Peyer's patch (tissue), 4 donors: ENCODE data around the gene EDA. TPM values are rescaled to one million over a fixed set of nuclear protein-coding genes. Genes with fewer than 3 reads are reported as not detected.
A peak's percentile ranks its signal among the peaks of the same experiment; 100 is the strongest.

Source experiments
- DNase-seq, 3 donors: peaks; one replicate each; pipeline ENCODE4 v3.0.0-alpha.2; 2017 to 2019
- H3K27ac ChIP-seq, 4 donors: fragments of 200-600 bp; sonication (generic); one replicate each; pipeline ENCODE4 v1.5.1; 2016 to 2019
- H3K27me3 ChIP-seq, 2 donors: fragments of 200-600 bp; sonication (generic); one replicate each; pipeline ENCODE4 v1.5.1; 2019
- H3K36me3 ChIP-seq, 3 donors: fragments of 200-600 bp; sonication (generic); one replicate each; pipeline ENCODE4 v1.5.1; 2016 to 2019
- H3K4me1 ChIP-seq, 4 donors: fragments of 200-600 bp; sonication (generic); one replicate each; pipeline ENCODE4 v1.5.1; 2016 to 2019
- H3K4me3 ChIP-seq, 4 donors: fragments of 200-600 bp; sonication (generic); 1 replicate in 3 of 4; 2 replicates in 1 of 4; pipeline ENCODE4 v1.5.1; 2016 to 2019; ENCODE audit warnings: mild to moderate bottlenecking in 1 of 4
- H3K9me3 ChIP-seq, 4 donors: fragments of 200-600 bp; sonication (generic); one replicate each; pipeline ENCODE4 v1.5.1; 2016 to 2019; ENCODE audit warnings: mild to moderate bottlenecking in 1 of 4
- POLR2A ChIP-seq, 2 donors: fragments of 450-650 bp; IDR thresholded peaks; one replicate each; pipeline ENCODE4 v1.5.1; 2017; ENCODE audit warnings: antibody characterized with exemption in 2 of 2, mild to moderate bottlenecking in 2 of 2, moderate library complexity in 2 of 2
- total RNA-seq, 4 donors: library from RNA; depleted of rRNA; stranded (reverse); fragments of >200 nt; gene quantifications; one replicate each; pipeline ENCODE4 v1.1.0, GENCODE V29; 2016
- TF ChIP-seq, protein P1 (sequence below), 6 experiments: fragments of 450-650 bp in 4 of 6; fragments of 200-600 bp in 2 of 6; sonication (generic) in 1 of 6; IDR thresholded peaks; one replicate each; pipeline ENCODE4 v1.5.1; 2017 to 2019; ENCODE audit warnings: antibody characterized with exemption in 6 of 6, mild to moderate bottlenecking in 3 of 6, moderate library complexity in 1 of 6

Gene EDA
- 1 to 10 TPM in 2 of 4 donors, under 1 TPM in 1, not detected in 1; 0.18 to 1.3 (median 1.0) TPM for total RNA-seq

DNA sequence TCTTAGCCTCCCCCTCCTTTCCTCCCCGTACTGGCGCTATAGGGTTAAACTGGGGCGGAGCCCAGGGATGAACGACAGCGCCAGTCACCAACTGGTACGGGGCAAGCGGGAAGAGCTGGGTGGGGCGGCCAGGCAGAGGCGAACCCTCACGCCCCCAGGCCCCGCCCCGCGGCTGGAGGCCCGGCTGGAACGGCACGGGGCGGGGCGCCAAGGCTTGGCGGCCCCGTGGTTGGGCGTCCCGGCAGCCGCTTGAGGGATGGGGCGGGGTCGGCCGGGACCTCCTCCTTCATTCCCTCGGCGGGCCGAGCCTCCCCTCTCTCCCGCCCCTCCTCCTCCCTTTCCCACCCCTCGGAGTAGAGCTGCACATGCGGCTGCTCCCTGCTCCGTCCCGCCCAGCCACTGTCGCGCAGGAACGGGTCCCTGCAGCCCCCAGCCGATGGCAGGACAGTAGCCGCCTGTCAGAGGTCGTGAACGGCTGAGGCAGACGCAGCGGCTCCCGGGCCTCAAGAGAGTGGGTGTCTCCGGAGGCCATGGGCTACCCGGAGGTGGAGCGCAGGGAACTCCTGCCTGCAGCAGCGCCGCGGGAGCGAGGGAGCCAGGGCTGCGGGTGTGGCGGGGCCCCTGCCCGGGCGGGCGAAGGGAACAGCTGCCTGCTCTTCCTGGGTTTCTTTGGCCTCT lies at the start of gene EDA:
Gene EDA (plus strand): TSS at position 335 of the 678 bp plus-strand sequence.
- no peaks in the 10 kb centered on the region for H3K27me3 ChIP-seq
- H3K9me3 ChIP-seq: no peaks in the 10 kb centered on the region
- H3K36me3 ChIP-seq: no peaks in the 10 kb centered on the region
- no peak for TF ChIP-seq POLR2A (IDR thresholded peaks at IDR 0.05)
- TF ChIP-seq, protein P1, sequence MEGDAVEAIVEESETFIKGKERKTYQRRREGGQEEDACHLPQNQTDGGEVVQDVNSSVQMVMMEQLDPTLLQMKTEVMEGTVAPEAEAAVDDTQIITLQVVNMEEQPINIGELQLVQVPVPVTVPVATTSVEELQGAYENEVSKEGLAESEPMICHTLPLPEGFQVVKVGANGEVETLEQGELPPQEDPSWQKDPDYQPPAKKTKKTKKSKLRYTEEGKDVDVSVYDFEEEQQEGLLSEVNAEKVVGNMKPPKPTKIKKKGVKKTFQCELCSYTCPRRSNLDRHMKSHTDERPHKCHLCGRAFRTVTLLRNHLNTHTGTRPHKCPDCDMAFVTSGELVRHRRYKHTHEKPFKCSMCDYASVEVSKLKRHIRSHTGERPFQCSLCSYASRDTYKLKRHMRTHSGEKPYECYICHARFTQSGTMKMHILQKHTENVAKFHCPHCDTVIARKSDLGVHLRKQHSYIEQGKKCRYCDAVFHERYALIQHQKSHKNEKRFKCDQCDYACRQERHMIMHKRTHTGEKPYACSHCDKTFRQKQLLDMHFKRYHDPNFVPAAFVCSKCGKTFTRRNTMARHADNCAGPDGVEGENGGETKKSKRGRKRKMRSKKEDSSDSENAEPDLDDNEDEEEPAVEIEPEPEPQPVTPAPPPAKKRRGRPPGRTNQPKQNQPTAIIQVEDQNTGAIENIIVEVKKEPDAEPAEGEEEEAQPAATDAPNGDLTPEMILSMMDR (IDR thresholded peaks at IDR 0.05): no peak
- no peak within 1 kb of the TSS for H3K27ac ChIP-seq
- DNase-seq: peak; percentile 29 to 79 (median 77)
- no peaks in the 10 kb centered on the region for H3K4me1 ChIP-seq
- peak within 1 kb of the TSS; percentile 25 to 60 (median 46) for H3K4me3 ChIP-seq

DNA sequence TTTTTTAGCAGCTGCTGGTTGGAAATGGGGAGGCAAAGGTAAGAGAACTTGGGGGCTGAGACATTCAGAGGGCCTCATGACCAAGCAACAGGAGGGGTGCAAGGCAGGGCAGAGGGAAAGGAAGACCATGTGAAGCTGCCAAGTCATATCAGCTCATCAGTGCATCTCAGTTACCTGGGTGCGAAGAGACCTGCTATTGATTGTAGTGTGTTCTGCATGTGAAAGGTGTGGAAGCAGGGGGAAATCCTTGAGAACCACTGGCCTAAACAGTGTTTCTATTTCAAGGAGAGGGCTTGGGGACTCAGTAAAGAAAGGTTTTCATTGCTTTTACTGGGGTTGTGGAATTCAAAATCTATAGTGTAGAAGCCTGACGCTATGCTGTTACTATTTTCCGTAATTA lies 47.1 kb upstream of the EDA start:
- H3K27me3 ChIP-seq: no peaks in the 10 kb centered on the region
- DNase-seq: no peak
- H3K4me1 ChIP-seq: no peaks in the 10 kb centered on the region
- H3K9me3 ChIP-seq: no peaks in the 10 kb centered on the region
- H3K27ac ChIP-seq: no peak overlapping the region
- no peaks in the 10 kb centered on the region for H3K36me3 ChIP-seq
- no peak overlapping the region for H3K4me3 ChIP-seq
- TF ChIP-seq, protein P1 (IDR thresholded peaks at IDR 0.05): no peak
- TF ChIP-seq POLR2A (IDR thresholded peaks at IDR 0.05): no peak

DNA sequence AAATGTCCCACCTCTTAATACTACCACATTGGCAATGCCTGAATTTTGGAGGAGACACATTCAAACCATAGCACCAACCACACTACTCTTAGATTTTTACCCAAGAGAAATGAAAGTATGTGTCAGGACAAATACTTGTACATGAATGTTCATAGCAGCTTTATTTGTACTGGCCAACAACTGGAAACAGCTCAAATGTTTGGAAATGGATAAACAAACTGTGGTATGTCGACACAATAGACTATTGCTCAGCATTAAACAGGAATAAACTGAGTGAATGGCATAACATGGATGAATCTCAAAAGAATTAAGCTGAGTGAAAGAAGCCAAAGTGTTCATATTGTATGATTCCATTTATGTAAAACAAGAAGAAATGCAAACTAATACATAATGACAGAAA lies 18.5 kb upstream of the EDA start:
- no peak for DNase-seq
- no peak overlapping the region for H3K4me3 ChIP-seq
- H3K9me3 ChIP-seq: no peaks in the 10 kb centered on the region
- H3K36me3 ChIP-seq: no peaks in the 10 kb centered on the region
- no peak for TF ChIP-seq POLR2A (IDR thresholded peaks at IDR 0.05)
- TF ChIP-seq, protein P1 (IDR thresholded peaks at IDR 0.05): no peak
- H3K4me1 ChIP-seq: no peaks in the 10 kb centered on the region
- no peaks in the 10 kb centered on the region for H3K27me3 ChIP-seq
- no peak overlapping the region for H3K27ac ChIP-seq

DNA sequence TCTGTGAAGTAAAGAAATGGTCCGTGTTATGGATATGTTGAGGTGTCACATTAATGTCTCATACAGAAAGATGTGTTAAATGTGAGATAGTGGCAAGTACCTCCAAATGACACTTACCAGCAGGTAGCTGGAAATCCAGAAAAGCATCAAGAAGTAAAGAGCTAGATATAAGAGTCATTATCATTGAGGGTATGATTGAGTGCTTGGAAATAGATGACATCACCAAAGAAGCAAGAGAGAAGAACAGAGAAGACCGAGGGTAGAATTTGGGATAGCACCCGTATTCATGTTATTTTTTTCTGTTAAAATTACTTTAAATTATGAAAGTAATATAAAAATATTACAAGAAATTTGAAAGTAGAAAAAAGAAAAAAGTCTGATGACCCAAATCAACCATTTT lies 15.7 kb upstream of the EDA start:
- H3K27ac ChIP-seq: no peak overlapping the region
- H3K4me3 ChIP-seq: no peak overlapping the region
- H3K36me3 ChIP-seq: no peaks in the 10 kb centered on the region
- H3K27me3 ChIP-seq: no peaks in the 10 kb centered on the region
- H3K4me1 ChIP-seq: no peaks in the 10 kb centered on the region
- no peak for TF ChIP-seq POLR2A (IDR thresholded peaks at IDR 0.05)
- TF ChIP-seq, protein P1 (IDR thresholded peaks at IDR 0.05): no peak
- no peak for DNase-seq
- no peaks in the 10 kb centered on the region for H3K9me3 ChIP-seq

DNA sequence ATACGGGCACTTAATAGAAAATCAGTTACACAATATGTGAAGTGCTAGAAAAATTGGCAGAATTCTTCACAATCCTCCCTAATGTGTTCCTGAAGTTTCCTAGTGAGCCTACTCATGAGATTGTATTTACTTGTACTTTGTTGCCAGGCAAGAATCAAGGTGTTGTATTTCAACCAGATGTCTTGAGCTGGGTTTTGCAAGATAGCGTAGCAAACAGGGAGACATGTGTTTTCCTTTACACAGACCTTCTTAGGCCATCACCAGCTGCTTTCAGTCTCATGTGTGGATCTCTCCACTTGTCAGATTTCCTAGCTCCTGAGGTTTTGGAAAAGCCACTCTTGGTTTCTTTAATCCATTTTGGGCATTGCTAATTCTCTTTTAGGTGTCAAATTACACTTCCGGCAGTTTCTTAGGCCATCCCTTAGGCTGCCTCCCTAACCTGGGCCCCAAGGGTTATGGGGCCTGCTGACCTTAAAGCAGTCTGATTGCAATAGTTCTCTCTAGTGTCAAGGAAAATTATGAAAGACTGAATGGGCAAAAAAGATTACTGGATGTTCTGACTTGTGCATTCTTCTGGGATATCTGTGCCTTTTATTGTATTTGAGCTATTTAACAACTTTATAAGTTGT lies 12.2 kb upstream of the EDA start:
- no peak for TF ChIP-seq POLR2A (IDR thresholded peaks at IDR 0.05)
- TF ChIP-seq, protein P1 (IDR thresholded peaks at IDR 0.05): no peak
- H3K27me3 ChIP-seq: no peaks in the 10 kb centered on the region
- no peak overlapping the region for H3K4me3 ChIP-seq
- H3K9me3 ChIP-seq: no peaks in the 10 kb centered on the region
- no peak for DNase-seq
- H3K4me1 ChIP-seq: no peaks in the 10 kb centered on the region
- no peak overlapping the region for H3K27ac ChIP-seq
- H3K36me3 ChIP-seq: no peaks in the 10 kb centered on the region
